A172 (cell line): ENCODE data around the gene C12orf43. TPM values are rescaled to one million over a fixed set of nuclear protein-coding genes. Genes with fewer than 3 reads are reported as not detected.

Source experiments
- DNase-seq: peaks from one replicate; pipeline ENCODE4 v3.0.0-alpha.2; 2015; ENCODE audit warnings: low spot score
- total RNA-seq: library from RNA; depleted of rRNA; stranded (reverse); fragments of >200 nt; shearing (Covaris generic); gene quantifications from 2 replicates; pipeline ENCODE4 v1.2.3, GENCODE V29; 2014

C12orf43 gene
- total RNA-seq, 1 experiment from 2014 or later = 17.5 TPM

- DNase-seq = no peak
Measured at GRCh38 chr12:120978296-120979219, 37.7 kb downstream of the C12orf43 start, which contains the start of gene HNF1A. HNF1A (plus strand) TSS chr12:120978543; CDS start chr12:120978769, 226 bp downstream.

- DNase-seq = no peak
Measured at GRCh38 chr12:120977531-120978295, 38.6 kb downstream of the C12orf43 start.

GRCh38 chr12:120972870-120973543 is 43.3 kb downstream of the C12orf43 start:
- no peak for DNase-seq

- peak; percentile 68 for DNase-seq
Measured at GRCh38 chr12:120971299-120972180, 44.7 kb downstream of the C12orf43 start.

- no peak for DNase-seq
Measured at GRCh38 chr12:120970310-120970709, 46.0 kb downstream of the C12orf43 start.

- DNase-seq = no peak
Measured at GRCh38 chr12:120965534-120966091, 50.7 kb downstream of the C12orf43 start.

- DNase-seq = no peak
Measured at GRCh38 chr12:120964298-120964697, 52.0 kb downstream of the C12orf43 start.

GRCh38 chr12:120962532-120963020 is 53.7 kb downstream of the C12orf43 start:
- DNase-seq = no peak

- no peak for DNase-seq
Measured at GRCh38 chr12:120961604-120962531, 54.4 kb downstream of the C12orf43 start.

GRCh38 chr12:120960657-120961056 is 55.6 kb downstream of the C12orf43 start:
- DNase-seq = no peak

- DNase-seq = no peak
Measured at GRCh38 chr12:120959111-120959878, 57.0 kb downstream of the C12orf43 start.

GRCh38 chr12:120956579-120957300 is 59.5 kb downstream of the C12orf43 start:
- no peak for DNase-seq

GRCh38 chr12:120955232-120955631 is 61.1 kb downstream of the C12orf43 start:
- DNase-seq = no peak

- no peak for DNase-seq
Measured at GRCh38 chr12:120950807-120951206, 65.5 kb downstream of the C12orf43 start.
